ENCODE measurements around the gene IVNS1ABP.

Gene IVNS1ABP

DNA sequence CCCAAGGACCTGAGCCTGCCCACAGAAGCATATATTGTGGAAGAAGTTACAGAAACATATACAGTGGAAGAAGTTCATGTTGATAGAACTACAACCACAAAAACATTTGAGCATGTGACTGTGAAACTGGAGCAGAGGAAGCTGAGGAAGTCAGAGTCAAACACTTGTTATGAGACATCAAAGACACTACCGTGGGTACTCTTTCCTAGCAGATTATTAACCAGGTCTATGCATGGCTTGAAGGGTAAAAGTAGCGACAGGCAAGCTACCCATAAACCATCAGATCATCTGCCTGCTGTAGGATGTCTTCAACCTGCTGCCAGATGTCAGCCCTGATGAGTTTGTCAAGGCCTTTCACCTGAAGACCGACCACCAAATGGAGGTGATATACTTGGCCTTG, 35.8 kb downstream of the IVNS1ABP start:
- DNase-seq (ENCODE audit: low spot score), result peak; percentile 19
- TF ChIP-seq, protein P1, sequence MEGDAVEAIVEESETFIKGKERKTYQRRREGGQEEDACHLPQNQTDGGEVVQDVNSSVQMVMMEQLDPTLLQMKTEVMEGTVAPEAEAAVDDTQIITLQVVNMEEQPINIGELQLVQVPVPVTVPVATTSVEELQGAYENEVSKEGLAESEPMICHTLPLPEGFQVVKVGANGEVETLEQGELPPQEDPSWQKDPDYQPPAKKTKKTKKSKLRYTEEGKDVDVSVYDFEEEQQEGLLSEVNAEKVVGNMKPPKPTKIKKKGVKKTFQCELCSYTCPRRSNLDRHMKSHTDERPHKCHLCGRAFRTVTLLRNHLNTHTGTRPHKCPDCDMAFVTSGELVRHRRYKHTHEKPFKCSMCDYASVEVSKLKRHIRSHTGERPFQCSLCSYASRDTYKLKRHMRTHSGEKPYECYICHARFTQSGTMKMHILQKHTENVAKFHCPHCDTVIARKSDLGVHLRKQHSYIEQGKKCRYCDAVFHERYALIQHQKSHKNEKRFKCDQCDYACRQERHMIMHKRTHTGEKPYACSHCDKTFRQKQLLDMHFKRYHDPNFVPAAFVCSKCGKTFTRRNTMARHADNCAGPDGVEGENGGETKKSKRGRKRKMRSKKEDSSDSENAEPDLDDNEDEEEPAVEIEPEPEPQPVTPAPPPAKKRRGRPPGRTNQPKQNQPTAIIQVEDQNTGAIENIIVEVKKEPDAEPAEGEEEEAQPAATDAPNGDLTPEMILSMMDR (IDR thresholded peaks at IDR 0.05; ENCODE audit: extremely low read depth, missing control alignments), result no peak

DNA sequence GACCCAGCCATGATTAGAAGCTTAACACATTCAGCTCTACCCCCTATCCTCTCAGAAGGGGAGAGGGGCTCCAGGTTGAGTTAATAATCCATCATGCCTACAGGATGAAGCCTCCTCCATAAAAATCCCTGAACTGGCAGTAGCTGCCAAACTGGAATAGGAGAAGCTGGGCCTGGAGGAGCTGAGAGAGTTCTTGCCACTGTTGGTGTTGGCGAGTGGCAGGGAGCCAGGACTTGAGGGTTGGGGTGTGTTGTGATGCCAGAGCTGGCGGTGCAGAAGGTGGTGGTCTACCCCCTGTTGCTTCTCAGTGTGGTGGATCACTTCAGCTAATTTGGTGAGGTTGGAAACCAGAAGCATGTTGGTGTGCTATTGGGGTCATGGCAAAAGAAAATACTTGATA, 36.5 kb downstream of the IVNS1ABP start:
- TF ChIP-seq, protein P1 (IDR thresholded peaks at IDR 0.05; ENCODE audit: extremely low read depth, missing control alignments), result no peak
- DNase-seq (ENCODE audit: low spot score), result no peak

DNA sequence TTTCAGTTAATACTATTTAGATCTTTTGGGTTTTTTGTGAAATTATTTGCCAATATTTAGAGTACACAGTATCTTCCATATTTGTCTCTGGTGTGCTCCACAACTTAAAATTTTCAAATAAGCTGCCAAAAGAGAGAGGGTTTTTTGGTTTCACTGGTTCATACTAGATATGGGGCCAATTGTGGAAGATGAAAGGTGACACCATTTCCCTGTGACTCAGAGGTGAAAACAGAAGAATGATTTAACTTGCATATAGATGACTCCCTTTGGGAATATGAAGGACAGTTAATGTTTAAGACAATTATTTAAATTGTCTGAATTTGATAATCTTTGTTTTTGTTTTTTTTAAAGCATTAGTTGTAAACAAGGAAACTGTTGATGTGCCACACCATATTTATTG, 37.5 kb downstream of the IVNS1ABP start:
- TF ChIP-seq, protein P1 (IDR thresholded peaks at IDR 0.05; ENCODE audit: extremely low read depth, missing control alignments), result no peak
- no peak for DNase-seq (ENCODE audit: low spot score)

DNA sequence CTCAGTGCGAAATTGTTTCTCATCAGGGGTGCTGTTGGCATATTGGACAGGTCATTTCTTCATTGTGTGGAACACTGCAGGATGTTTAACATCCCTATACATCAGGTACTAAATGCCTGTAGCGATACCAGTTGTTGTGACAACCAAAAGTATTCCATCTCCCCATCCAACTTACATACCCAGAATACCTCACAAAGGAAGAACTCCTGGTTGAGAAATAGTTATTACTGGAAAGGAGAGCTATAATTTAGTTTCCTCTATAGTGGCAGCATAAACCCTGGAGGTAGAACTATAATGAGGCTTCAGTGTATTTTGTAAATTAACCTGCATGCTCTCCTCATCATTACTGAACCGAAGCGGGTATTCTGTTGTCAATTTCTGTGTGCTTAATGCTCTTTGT, 45.1 kb downstream of the IVNS1ABP start:
- no peak for DNase-seq (ENCODE audit: low spot score)

DNA sequence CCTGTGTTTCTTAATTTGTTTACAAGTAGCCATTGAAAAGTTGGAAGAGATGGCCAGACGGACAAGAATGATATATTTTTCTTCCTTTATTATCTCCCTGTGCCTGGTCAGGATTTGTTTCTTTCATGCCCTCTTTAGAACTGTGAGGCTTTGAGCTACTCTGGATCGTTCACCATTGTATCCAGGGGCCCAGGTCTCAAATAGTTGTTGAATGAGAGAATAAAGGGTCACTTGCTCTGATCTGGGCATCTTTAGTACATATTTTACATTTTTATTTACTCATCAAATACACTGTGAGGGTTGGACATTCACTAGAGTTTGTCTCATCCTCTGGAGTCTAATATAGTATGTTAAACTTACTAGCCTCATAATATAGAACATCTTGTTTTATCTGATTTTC, 48.7 kb downstream of the IVNS1ABP start:
- TF ChIP-seq, protein P1 (IDR thresholded peaks at IDR 0.05; ENCODE audit: extremely low read depth, missing control alignments), result no peak
- DNase-seq (ENCODE audit: low spot score), result no peak

More for the DNA sequence above, 45.1 kb downstream of the IVNS1ABP start:
- TF ChIP-seq, protein P1 (IDR thresholded peaks at IDR 0.05; ENCODE audit: extremely low read depth, missing control alignments), result no peak

DNA sequence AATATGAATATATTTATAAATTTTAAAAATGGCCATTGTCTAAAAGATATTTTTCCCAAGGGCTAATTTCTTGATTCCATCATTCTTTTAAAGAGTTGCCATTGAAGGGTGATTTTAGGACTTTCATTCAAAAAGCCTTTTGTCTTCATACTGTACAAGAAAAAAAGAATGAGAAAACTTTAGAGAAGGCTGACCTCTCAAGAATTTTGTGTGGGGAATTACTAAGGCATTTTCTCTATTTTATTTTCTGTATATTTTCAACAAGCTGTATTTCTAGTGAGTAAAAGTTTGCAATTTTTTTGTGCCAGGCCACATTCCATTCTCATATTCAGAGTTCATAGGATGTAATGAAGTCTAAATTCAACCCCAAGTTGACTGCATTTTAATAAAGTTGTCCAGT, 49.3 kb downstream of the IVNS1ABP start:
- TF ChIP-seq, protein P1 (IDR thresholded peaks at IDR 0.05; ENCODE audit: extremely low read depth, missing control alignments), result no peak
- DNase-seq (ENCODE audit: low spot score), result no peak

DNA sequence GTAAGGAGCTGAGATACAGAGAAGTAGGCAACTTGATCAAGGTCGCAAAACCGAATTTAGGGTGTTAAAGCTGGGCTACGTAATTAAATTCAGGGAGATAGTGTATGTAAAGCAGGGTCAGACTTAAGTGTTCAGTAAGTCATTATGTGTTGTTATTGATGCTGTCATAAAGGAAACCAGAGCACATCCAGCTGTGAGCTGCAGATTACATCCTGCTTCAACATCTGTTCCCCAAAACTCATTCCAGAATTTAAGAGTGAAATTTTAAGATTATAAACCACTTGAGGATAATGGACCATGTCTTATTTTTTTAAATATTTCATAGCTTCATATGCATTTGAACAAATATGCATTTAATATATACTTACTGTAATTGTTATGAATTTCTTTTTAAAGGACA, 49.7 kb downstream of the IVNS1ABP start:
- TF ChIP-seq, protein P1 (IDR thresholded peaks at IDR 0.05; ENCODE audit: extremely low read depth, missing control alignments), result no peak
- no peak for DNase-seq (ENCODE audit: low spot score)

Data from GM20000 (cell line).